Right lobe of liver (tissue), 6 donors: Measurements from ENCODE around the gene ATG14. TPM values are rescaled to one million over a fixed set of nuclear protein-coding genes. Genes with fewer than 3 reads are reported as not detected.

Source experiments
- ATAC-seq, 4 donors: fragments of 200-7000 bp; cut with Tn5 transposase; one replicate each; pipeline ENCODE4 v1.9.1; 2020; ENCODE audit warnings: mild to moderate bottlenecking in 4 of 4, moderate library complexity in 4 of 4
- DNase-seq, 3 donors: peaks; one replicate each; pipeline ENCODE4 v3.0.0-alpha.2; 2020
- H3K27ac ChIP-seq, 3 donors: fragments of 200-600 bp; one replicate each; pipeline ENCODE4 v1.8.0; 2022
- H3K27me3 ChIP-seq, 2 donors: fragments of 200-600 bp; one replicate each; pipeline ENCODE4 v1.8.0; 2022
- H3K36me3 ChIP-seq, 4 donors: fragments of 200-600 bp; sonication (generic) in 1 of 4; one replicate each; pipeline versions ENCODE4 v1.5.1 to v1.8.0; 2017 to 2022; ENCODE audit warnings: control low read depth in 1 of 4
- H3K4me1 ChIP-seq, 4 donors: fragments of 200-600 bp; sonication (generic) in 1 of 4; one replicate each; pipeline versions ENCODE4 v1.5.1 to v1.8.0; 2017 to 2022; ENCODE audit warnings: control low read depth in 1 of 4
- H3K4me3 ChIP-seq, 3 donors: fragments of 200-600 bp; one replicate each; pipeline ENCODE4 v1.8.0; 2022
- H3K9me3 ChIP-seq, 4 donors: fragments of 200-600 bp; sonication (generic) in 1 of 4; one replicate each; pipeline versions ENCODE4 v1.5.1 to v1.8.0; 2017 to 2022; ENCODE audit warnings: control low read depth in 1 of 4
- CTCF ChIP-seq, 4 donors: fragments of 200-600 bp in 3 of 4; fragments of 450-650 bp in 1 of 4; IDR thresholded peaks; one replicate each; pipeline versions ENCODE4 v1.5.1 to v1.8.0; 2016 to 2022; ENCODE audit warnings: antibody characterized with exemption in 4 of 4, mild to moderate bottlenecking in 2 of 4
- POLR2A ChIP-seq: fragments of 450-650 bp; IDR thresholded peaks from one replicate; pipeline ENCODE4 v1.6.1; 2017; ENCODE audit warnings: antibody characterized with exemption, mild to moderate bottlenecking
- WGBS: methylation state at CpG from one replicate; pipeline ENCODE4 v1.1.6; 2018; ENCODE audit warnings: low coverage, low lambda C conversion rate; ENCODE audit not compliant: insufficient coverage; ENCODE audit errors: missing lambda C conversion rate; 5-methylcytosine and 5-hydroxymethylcytosine counted together
- intact Hi-C, 2 donors: fragments of 100-400 bp; cut with DNase I; formaldehyde crosslinking; loops; one replicate each; pipeline versions ENCODE4 v1.11.2 to v1.14.1; 2022
- total RNA-seq, 6 experiments: library from RNA; depleted of rRNA in 2 of 6; stranded (reverse); fragments of >200 nt in 2 of 6; fragmentation: NEBNext Ultra II Directional in 3 of 6; extraction: Animal tissue kit (Norgen Biotek cat#: 25700) in 3 of 6; gene quantifications; one replicate each; pipeline versions ENCODE4 v1.1.0 to v1.2.4, GENCODE V29; 2016 to 2023
- donor health status: DM: no; HTN: yes; CAD: no.
- donor health status: DM: no; HTN: no; CAD: no.
- donor health status: DM: no; HTN: no; CAD: no.
- donor health status: DM: no; HTN: yes; CAD: no.
- donor health status: DM: no; HTN: yes; CAD: no.

The ATG14 gene
- total RNA-seq, 6 experiments from 2014 or later = 4.0 to 4.7 (median 4.2) TPM

GRCh38 chr14:55398679-55399078, 13.0 kb downstream of the ATG14 start:
- TF ChIP-seq POLR2A (no peak), CTCF (IDR thresholded peaks at IDR 0.05) (no peak)
- H3K36me3 ChIP-seq = no peaks in the 10 kb centered on the region
- H3K4me1 ChIP-seq = no peaks in the 10 kb centered on the region
- ATAC-seq = peak in 1 of 4 donors; percentile 84
- 82% methylated on average over 5 of the region's 5 CpGs for WGBS
- H3K9me3 ChIP-seq = no peaks in the 10 kb centered on the region
- H3K4me3 ChIP-seq = no peak overlapping the region
- H3K27ac ChIP-seq = no peak overlapping the region
- intact Hi-C loops = no loop called here
- H3K27me3 ChIP-seq = no peaks in the 10 kb centered on the region
- no peak for DNase-seq

GRCh38 chr14:55389330-55389729, 22.3 kb downstream of the ATG14 start:
- 94% methylated on average over 4 of the region's 4 CpGs for WGBS
- Histone ChIP-seq H3K4me1 (no peaks in the 10 kb centered on the region), H3K27me3 (no peaks in the 10 kb centered on the region), H3K36me3 (peaks cover 0 to 17% (median 1%) of the 10 kb centered on the region in 4 donors), H3K9me3 (no peaks in the 10 kb centered on the region), H3K27ac (no peak overlapping the region), H3K4me3 (no peak overlapping the region)
- TF ChIP-seq CTCF (IDR thresholded peaks at IDR 0.05) (no peak), POLR2A (no peak)
- ATAC-seq (no peak), DNase-seq (no peak)
- intact Hi-C loops = no loop called here

DNA sequence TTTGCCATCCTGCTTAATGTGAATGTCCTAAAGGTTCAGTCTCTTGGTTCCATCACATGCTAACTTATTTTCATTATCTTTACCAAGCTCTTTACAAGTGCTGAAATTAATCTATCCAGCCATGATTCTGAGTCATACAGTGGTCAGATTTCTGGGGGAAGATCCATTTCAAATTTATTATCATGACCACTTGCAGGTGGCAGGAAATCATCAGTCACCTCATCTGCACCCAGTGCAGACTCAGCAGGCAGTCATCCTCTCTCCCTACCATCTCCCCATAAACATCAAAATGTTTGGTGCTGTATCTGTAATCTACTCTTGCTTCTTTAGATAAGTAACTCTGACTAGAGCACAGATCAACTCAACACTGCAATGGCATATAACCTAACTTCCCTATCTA, 23.5 kb downstream of the ATG14 start:
- no peak for DNase-seq
- intact Hi-C loops = no loop called here
- TF ChIP-seq CTCF (IDR thresholded peaks at IDR 0.05) = no peak
- Histone ChIP-seq H3K4me1 (no peaks in the 10 kb centered on the region), H3K9me3 (no peaks in the 10 kb centered on the region), H3K36me3 (peaks cover 0 to 17% (median 1%) of the 10 kb centered on the region in 4 donors), H3K27ac (no peak overlapping the region), H3K27me3 (no peaks in the 10 kb centered on the region), H3K4me3 (no peak overlapping the region)
- no peak for ATAC-seq

- Histone ChIP-seq H3K4me3 (no peak overlapping the region), H3K27me3 (no peaks in the 10 kb centered on the region), H3K4me1 (no peaks in the 10 kb centered on the region), H3K9me3 (no peaks in the 10 kb centered on the region), H3K27ac (no peak overlapping the region), H3K36me3 (peaks cover 0 to 17% (median 1%) of the 10 kb centered on the region in 4 donors)
- DNase-seq (no peak), ATAC-seq (no peak)
- intact Hi-C loops = no loop called here
- no peak for TF ChIP-seq CTCF (IDR thresholded peaks at IDR 0.05)
- 87% methylated on average over 4 of the region's 4 CpGs for WGBS
These were observed 24.5 kb downstream of the ATG14 start for GRCh38 chr14:55387121-55387520.
